ENCODE data around the gene PRB2. TPM values are rescaled to one million over a fixed set of nuclear protein-coding genes. Genes with fewer than 3 reads are reported as not detected.

The PRB2 gene
- total RNA-seq = not detected in 2 replicates

DNA sequence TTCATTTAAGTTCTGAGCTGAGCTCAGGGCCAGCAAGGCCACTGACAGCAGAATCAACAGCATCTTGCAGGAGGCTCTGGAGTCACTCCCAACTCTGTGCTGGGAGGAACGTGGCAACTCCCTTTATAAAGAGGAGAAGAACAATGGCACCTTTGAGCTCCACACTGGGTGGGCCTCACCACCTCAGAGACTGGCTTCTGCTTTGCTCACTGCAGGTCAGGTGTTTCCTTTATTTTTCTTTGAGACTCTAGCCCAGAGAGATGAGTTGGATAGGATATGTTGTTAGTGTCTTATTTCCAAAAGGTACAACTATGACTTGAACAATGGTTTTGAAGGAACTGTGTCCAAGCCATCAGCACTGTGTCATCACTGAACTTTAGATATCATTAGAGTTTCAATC lies at the start of gene PRB2:
PRB2 (minus strand) TSS at position 101 of the 400 bp plus-strand sequence; CDS start at position 63, 38 bp downstream.

Other genes starting within 250 kb of the PRB2 start
- gene SMIM10L1, start 224.4 kb downstream of the PRB2 start, total RNA-seq = 5.0 and 5.8 TPM in 2 replicates
- gene TAS2R42, start 208.6 kb downstream of the PRB2 start, total RNA-seq = not detected in 2 replicates
- not detected in 2 replicates for gene PRB3, start 125.9 kb downstream of the PRB2 start, total RNA-seq
- gene PRB4, start 85.1 kb downstream of the PRB2 start, total RNA-seq = not detected in 2 replicates